DOHH2 (cell line): ENCODE data around the gene LAMA4.

Experiments used
- H3F3A ChIP-seq: fragments of 200-600 bp; sonication (generic), shearing (Covaris generic); 2 replicates; pipeline ENCODE4 v1.6.0; 2016; ENCODE audit warnings: antibody characterized with exemption, mild to moderate bottlenecking; ENCODE audit not compliant: control insufficient read depth, insufficient read depth
- H3K27ac ChIP-seq: fragments of 200-600 bp; sonication (generic); 2 replicates; pipeline ENCODE4 v1.5.1; 2014; ENCODE audit warnings: low read depth, mild to moderate bottlenecking, low read length, moderate library complexity
- H3K27me3 ChIP-seq: fragments of 200-600 bp; sonication (generic); 2 replicates; pipeline ENCODE4 v1.6.1; 2014; ENCODE audit warnings: mild to moderate bottlenecking, low read length, mixed read lengths; ENCODE audit not compliant: control insufficient read depth
- H3K36me3 ChIP-seq: fragments of 200-600 bp; sonication (generic); 2 replicates; pipeline ENCODE4 v1.6.1; 2014; ENCODE audit warnings: mild to moderate bottlenecking, low read length, moderate library complexity, mixed read lengths; ENCODE audit not compliant: control insufficient read depth
- H3K4me1 ChIP-seq: fragments of 200-600 bp; sonication (generic); 2 replicates; pipeline ENCODE4 v1.6.1; 2014; ENCODE audit warnings: mild to moderate bottlenecking, low read length, mixed read lengths; ENCODE audit not compliant: control insufficient read depth
- H3K4me2 ChIP-seq: fragments of 200-600 bp; sonication (generic); 2 replicates; pipeline ENCODE4 v1.6.0; 2014; ENCODE audit warnings: mild to moderate bottlenecking, low read length, moderate library complexity
- H3K4me3 ChIP-seq: fragments of 200-600 bp; sonication (generic); 2 replicates; pipeline ENCODE4 v1.5.1; 2014; ENCODE audit warnings: mild to moderate bottlenecking, low read length, mixed read lengths
- H3K79me2 ChIP-seq: fragments of 200-600 bp; sonication (generic); 2 replicates; pipeline ENCODE4 v1.6.1; 2014; ENCODE audit warnings: mild to moderate bottlenecking, low read length, mixed read lengths; ENCODE audit not compliant: control insufficient read depth
- H3K9me2 ChIP-seq: fragments of 200-600 bp; sonication (generic); replicated peaks from 2 replicates; pipeline ENCODE4 v1.6.1; 2014; ENCODE audit warnings: mild to moderate bottlenecking, low read length, mixed read lengths; ENCODE audit not compliant: control insufficient read depth
- H3K9me3 ChIP-seq: fragments of 200-600 bp; sonication (generic); 2 replicates; pipeline ENCODE4 v1.6.1; 2014; ENCODE audit warnings: antibody characterized with exemption, low read length, mixed read lengths; ENCODE audit not compliant: control insufficient read depth, insufficient read depth
- H4K20me1 ChIP-seq: fragments of 200-600 bp; sonication (generic); 2 replicates; pipeline ENCODE4 v1.6.0; 2014; ENCODE audit warnings: low read depth, mild to moderate bottlenecking, antibody characterized with exemption, low read length, moderate library complexity; ENCODE audit not compliant: control insufficient read depth, insufficient read depth
- EZH2phosphoT487 ChIP-seq: fragments of 200-600 bp; sonication (generic); IDR thresholded peaks from 2 replicates; pipeline ENCODE4 v1.6.1; 2017; ENCODE audit warnings: borderline replicate concordance, mild to moderate bottlenecking, antibody characterized with exemption, low read length, moderate library complexity, mixed read lengths
- TF ChIP-seq, protein P1 (sequence below): fragments of 200-600 bp; sonication (generic); IDR thresholded peaks from one replicate; pipeline ENCODE4 v1.5.1; 2014; ENCODE audit warnings: antibody characterized with exemption, mild to moderate bottlenecking, low read depth, low read length; ENCODE audit not compliant: poor library complexity, severe bottlenecking

Gene LAMA4

DNA sequence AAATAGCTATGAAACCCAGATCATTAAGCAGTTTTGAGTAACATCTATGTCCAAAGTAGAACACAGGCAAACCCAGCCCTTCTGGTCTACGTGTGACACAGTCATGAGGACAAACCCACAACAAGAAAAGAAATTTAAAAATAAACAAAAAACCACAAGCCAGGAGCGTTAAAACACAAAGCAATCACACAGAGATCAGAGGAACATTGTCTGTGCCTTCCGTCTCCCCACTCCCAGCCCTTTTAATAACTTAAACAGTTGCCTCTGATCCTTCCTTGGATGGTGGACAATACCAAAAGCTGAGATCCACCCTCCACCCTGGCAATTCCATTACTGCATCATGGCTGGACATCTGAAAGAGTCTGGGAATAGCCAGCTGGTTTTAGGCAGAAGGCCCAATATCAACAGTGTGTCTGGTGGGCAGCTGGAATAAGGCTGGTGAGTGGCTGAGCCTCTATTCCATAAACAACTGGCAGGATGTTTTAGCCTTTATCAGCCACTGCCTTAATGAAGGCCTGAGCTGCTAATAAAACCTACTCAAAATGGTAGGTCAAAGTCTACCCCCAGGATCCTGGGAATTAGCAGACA is 15.7 kb upstream of the LAMA4 start:
- Histone ChIP-seq H3K4me1 (no peaks in the 10 kb centered on the region), H3K4me3 (no peak overlapping the region), H3K4me2 (no peak overlapping the region), H3K9me3 (no peaks in the 10 kb centered on the region), H3F3A (no peaks in the 10 kb centered on the region), H3K9me2 (no peaks in the 10 kb centered on the region), H3K79me2 (no peaks in the 10 kb centered on the region), H3K27me3 (no peaks in the 10 kb centered on the region), H4K20me1 (no peaks in the 10 kb centered on the region), H3K36me3 (no peaks in the 10 kb centered on the region), H3K27ac (no peak overlapping the region)
- TF ChIP-seq EZH2phosphoT487 = no peak
- TF ChIP-seq, protein P1, sequence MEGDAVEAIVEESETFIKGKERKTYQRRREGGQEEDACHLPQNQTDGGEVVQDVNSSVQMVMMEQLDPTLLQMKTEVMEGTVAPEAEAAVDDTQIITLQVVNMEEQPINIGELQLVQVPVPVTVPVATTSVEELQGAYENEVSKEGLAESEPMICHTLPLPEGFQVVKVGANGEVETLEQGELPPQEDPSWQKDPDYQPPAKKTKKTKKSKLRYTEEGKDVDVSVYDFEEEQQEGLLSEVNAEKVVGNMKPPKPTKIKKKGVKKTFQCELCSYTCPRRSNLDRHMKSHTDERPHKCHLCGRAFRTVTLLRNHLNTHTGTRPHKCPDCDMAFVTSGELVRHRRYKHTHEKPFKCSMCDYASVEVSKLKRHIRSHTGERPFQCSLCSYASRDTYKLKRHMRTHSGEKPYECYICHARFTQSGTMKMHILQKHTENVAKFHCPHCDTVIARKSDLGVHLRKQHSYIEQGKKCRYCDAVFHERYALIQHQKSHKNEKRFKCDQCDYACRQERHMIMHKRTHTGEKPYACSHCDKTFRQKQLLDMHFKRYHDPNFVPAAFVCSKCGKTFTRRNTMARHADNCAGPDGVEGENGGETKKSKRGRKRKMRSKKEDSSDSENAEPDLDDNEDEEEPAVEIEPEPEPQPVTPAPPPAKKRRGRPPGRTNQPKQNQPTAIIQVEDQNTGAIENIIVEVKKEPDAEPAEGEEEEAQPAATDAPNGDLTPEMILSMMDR = no peak

DNA sequence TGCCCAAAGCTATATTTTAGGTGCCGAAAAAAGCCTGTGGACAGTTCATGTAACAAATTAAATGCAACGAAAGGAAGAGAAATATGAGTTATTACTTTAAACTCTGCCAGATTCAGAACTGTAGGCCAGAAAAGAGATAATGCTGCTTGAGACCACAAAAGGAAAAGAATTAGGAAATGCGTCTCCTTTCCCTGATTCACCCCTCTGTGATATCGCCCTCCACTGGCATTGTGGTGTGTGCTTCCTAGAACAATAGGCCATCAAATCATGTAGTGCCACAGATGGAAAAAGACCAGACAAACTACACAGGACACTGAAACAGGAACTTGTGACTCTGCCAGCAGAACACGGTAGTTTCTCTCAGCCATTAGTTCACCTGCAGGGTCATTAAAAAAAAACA is 14.7 kb upstream of the LAMA4 start:
- Histone ChIP-seq H3K27me3 (no peaks in the 10 kb centered on the region), H3K4me2 (no peak overlapping the region), H3K9me3 (no peaks in the 10 kb centered on the region), H3F3A (no peaks in the 10 kb centered on the region), H3K4me3 (no peak overlapping the region), H3K4me1 (no peaks in the 10 kb centered on the region), H3K79me2 (no peaks in the 10 kb centered on the region), H3K36me3 (no peaks in the 10 kb centered on the region), H4K20me1 (no peaks in the 10 kb centered on the region), H3K9me2 (no peaks in the 10 kb centered on the region), H3K27ac (no peak overlapping the region)
- TF ChIP-seq, protein P1 = no peak
- no peak for TF ChIP-seq EZH2phosphoT487

DNA sequence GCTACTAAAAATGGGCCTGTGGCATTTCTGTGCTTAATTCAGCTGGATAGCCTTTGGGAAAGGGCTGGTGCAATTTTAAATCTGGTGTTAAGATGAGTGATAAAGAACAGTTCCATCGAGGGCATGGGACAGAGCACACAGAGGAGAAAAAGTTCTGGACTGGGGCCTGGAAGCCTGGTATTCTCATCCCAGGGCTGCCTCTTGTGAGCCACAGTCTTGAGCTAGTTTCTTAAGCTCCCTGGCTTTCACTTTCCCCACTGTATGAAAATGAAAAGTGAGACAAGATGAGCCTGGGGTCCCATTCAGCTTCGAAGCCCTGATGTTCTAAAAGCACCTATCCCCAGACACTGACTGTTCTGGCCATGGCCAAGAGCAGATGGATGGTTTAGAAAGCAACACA is 14.3 kb upstream of the LAMA4 start:
- Histone ChIP-seq H3F3A (no peaks in the 10 kb centered on the region), H3K27me3 (no peaks in the 10 kb centered on the region), H4K20me1 (no peaks in the 10 kb centered on the region), H3K4me3 (no peak overlapping the region), H3K4me1 (no peaks in the 10 kb centered on the region), H3K79me2 (no peaks in the 10 kb centered on the region), H3K4me2 (no peak overlapping the region), H3K9me3 (no peaks in the 10 kb centered on the region), H3K27ac (no peak overlapping the region), H3K36me3 (no peaks in the 10 kb centered on the region), H3K9me2 (no peaks in the 10 kb centered on the region)
- TF ChIP-seq EZH2phosphoT487 = no peak
- TF ChIP-seq, protein P1 = no peak
